Thoracic aorta (tissue), 2 donors: Measurements from ENCODE around the gene SLC6A12. TPM values are rescaled to one million over a fixed set of nuclear protein-coding genes. Genes with fewer than 3 reads are reported as not detected.

Source experiments
- ATAC-seq: fragments of 150-250 bp; one replicate; pipeline ENCODE4 v1.8.0; 2017; ENCODE audit warnings: low read depth; ENCODE audit not compliant: insufficient number of reproducible peaks, low FRiP score
- DNase-seq: peaks from one replicate; pipeline ENCODE4 v3.0.0-alpha.2; 2020; ENCODE audit warnings: low spot score
- H3K27ac ChIP-seq, 2 donors: fragments of 200-600 bp; sonication (generic); 1 replicate in 1 of 2; 2 replicates in 1 of 2; pipeline ENCODE4 v1.5.1; 2016; ENCODE audit warnings: mild to moderate bottlenecking in 2 of 2, moderate library complexity in 2 of 2
- H3K27me3 ChIP-seq: fragments of 200-600 bp; sonication (generic); replicated peaks from 2 replicates; pipeline ENCODE4 v1.6.0; 2016; ENCODE audit warnings: mild to moderate bottlenecking; ENCODE audit not compliant: insufficient read depth
- H3K36me3 ChIP-seq: fragments of 200-600 bp; sonication (generic); one replicate; pipeline ENCODE4 v1.5.1; 2016
- H3K4me1 ChIP-seq, 2 donors: fragments of 200-600 bp; sonication (generic); 1 replicate in 1 of 2; 2 replicates in 1 of 2; pipeline versions ENCODE4 v1.5.1 to v1.6.0; 2016; ENCODE audit warnings: low read depth in 2 of 2, mild to moderate bottlenecking in 1 of 2; ENCODE audit not compliant: control insufficient read depth in 1 of 2
- H3K4me3 ChIP-seq: fragments of 200-600 bp; sonication (generic); 2 replicates; pipeline ENCODE4 v1.5.1; 2016; ENCODE audit warnings: mild to moderate bottlenecking
- H3K9me3 ChIP-seq: fragments of 200-600 bp; sonication (generic); 2 replicates; pipeline ENCODE4 v1.5.1; 2016
- CTCF ChIP-seq: fragments of 200-600 bp; sonication (generic); IDR thresholded peaks from one replicate; pipeline ENCODE4 v1.5.1; 2019; ENCODE audit warnings: antibody characterized with exemption
- total RNA-seq, 2 donors: library from RNA; depleted of rRNA; stranded (reverse); fragments of >200 nt; gene quantifications; one replicate each; pipeline versions ENCODE4 v1.1.0 to v1.2.3, GENCODE V29; 2016

SLC6A12 gene
- total RNA-seq, 2 donors from 2014 or later = 1.2 to 1.8 TPM

GRCh38 chr12:185576-185955 lies 28.4 kb downstream of the SLC6A12 start:
- TF ChIP-seq CTCF = no peak
- Histone ChIP-seq H3K4me1 (peaks cover 4 to 9% of the 10 kb centered on the region in 2 donors), H3K9me3 (no peaks in the 10 kb centered on the region), H3K27me3 (no peaks in the 10 kb centered on the region), H3K27ac (no peak overlapping the region), H3K4me3 (no peak overlapping the region), H3K36me3 (no peaks in the 10 kb centered on the region)
- no peak for DNase-seq
- no peak for ATAC-seq

GRCh38 chr12:184811-185575 lies 29.0 kb downstream of the SLC6A12 start:
- no peak for ATAC-seq
- H3K27ac ChIP-seq = no peak overlapping the region

GRCh38 chr12:182381-182892 lies 31.5 kb downstream of the SLC6A12 start:
- H3K4me3 ChIP-seq = no peak overlapping the region
- H3K27ac ChIP-seq = no peak overlapping the region
- H3K36me3 ChIP-seq = no peaks in the 10 kb centered on the region
- no peaks in the 10 kb centered on the region for H3K27me3 ChIP-seq
- no peaks in the 10 kb centered on the region for H3K9me3 ChIP-seq
- peaks cover under 1% of the 10 kb centered on the region in 2 donors for H3K4me1 ChIP-seq
- no peak for ATAC-seq
- no peak for DNase-seq
- TF ChIP-seq CTCF = no peak

More at GRCh38 chr12:184811-185575, 29.0 kb downstream of the SLC6A12 start:
- H3K27me3 ChIP-seq = no peaks in the 10 kb centered on the region
- no peaks in the 10 kb centered on the region for H3K36me3 ChIP-seq
- no peak for DNase-seq
- H3K4me3 ChIP-seq = no peak overlapping the region
- peaks cover 4 to 9% of the 10 kb centered on the region in 2 donors for H3K4me1 ChIP-seq
- TF ChIP-seq CTCF = no peak
- H3K9me3 ChIP-seq = no peaks in the 10 kb centered on the region

- Histone ChIP-seq H3K4me3 (no peak overlapping the region), H3K27me3 (no peaks in the 10 kb centered on the region), H3K27ac (no peak overlapping the region), H3K4me1 (peaks cover 5 to 6% of the 10 kb centered on the region in 2 donors), H3K9me3 (no peaks in the 10 kb centered on the region), H3K36me3 (no peaks in the 10 kb centered on the region)
- TF ChIP-seq CTCF = no peak
- DNase-seq (no peak), ATAC-seq (no peak)
These were observed 32.0 kb downstream of the SLC6A12 start for GRCh38 chr12:181921-182320.

- ATAC-seq = no peak
- Histone ChIP-seq H3K27ac (no peak overlapping the region), H3K4me1 (peaks cover 8 to 14% of the 10 kb centered on the region in 2 donors), H3K36me3 (no peaks in the 10 kb centered on the region), H3K27me3 (no peaks in the 10 kb centered on the region), H3K4me3 (no peak overlapping the region), H3K9me3 (no peaks in the 10 kb centered on the region)
- no peak for DNase-seq
- no peak for TF ChIP-seq CTCF
These were observed 33.5 kb downstream of the SLC6A12 start for GRCh38 chr12:180445-180844.
